Cardiac muscle cell (in vitro differentiated cells and primary cell): ENCODE data around the gene HLX. TPM values are rescaled to one million over a fixed set of nuclear protein-coding genes. Genes with fewer than 3 reads are reported as not detected.

Experiments
- DNase-seq, 2 donors: peaks; one replicate each; pipeline versions ENCODE4 v3.0.0 to v3.0.0-alpha.2; 2010 to 2017; ENCODE audit warnings: low read depth in 1 of 2, low spot score in 1 of 2
- H3K27ac ChIP-seq: fragments of 200-600 bp; sonication (generic); 2 replicates; pipeline ENCODE4 v1.5.1; 2016
- H3K27me3 ChIP-seq: fragments of 200-600 bp; sonication (generic); 2 replicates; pipeline ENCODE4 v1.6.0; 2016; ENCODE audit warnings: control low read depth
- H3K36me3 ChIP-seq: fragments of 200-600 bp; sonication (generic); 2 replicates; pipeline ENCODE4 v1.5.1; 2016; ENCODE audit warnings: control low read depth
- H3K4me1 ChIP-seq: fragments of 200-600 bp; sonication (generic); 2 replicates; pipeline ENCODE4 v1.8.1; 2017; ENCODE audit warnings: low read depth, mild to moderate bottlenecking, mixed run types
- H3K4me3 ChIP-seq: fragments of 200-600 bp; sonication (generic); 2 replicates; pipeline ENCODE4 v1.5.1; 2016; ENCODE audit warnings: mild to moderate bottlenecking
- H3K9me3 ChIP-seq: fragments of 200-600 bp; sonication (generic); 2 replicates; pipeline ENCODE4 v1.5.1; 2017; ENCODE audit warnings: low read depth, mild to moderate bottlenecking, control low read depth
- CTCF ChIP-seq: IDR thresholded peaks from 2 replicates; pipeline ENCODE4 v1.5.1; 2012; ENCODE audit warnings: low read depth, mild to moderate bottlenecking, low read length
- polyA plus RNA-seq: library from polyadenylated mRNA; unstranded; fragments of >200 nt; fragmentation: Nextera tagmentation; extraction: Ambion mirVana; gene quantifications from 2 replicates; pipeline ENCODE4 v1.2.1, GENCODE V29; 2016
- total RNA-seq: library from RNA; depleted of rRNA; stranded (reverse); fragments of >200 nt; gene quantifications from 2 replicates; pipeline ENCODE4 v1.2.3, GENCODE V29; 2016

HLX gene
- total and polyA plus RNA-seq, 2 experiments from 2014 or later: 0.15 to 4.5 TPM

GRCh38 chr1:220894924-220895256 is 15.6 kb downstream of the HLX start:
- Histone ChIP-seq H3K9me3 (no peaks in the 10 kb centered on the region), H3K4me1 (no peaks in the 10 kb centered on the region), H3K36me3 (no peaks in the 10 kb centered on the region), H3K27me3 (peaks cover 100% of the 10 kb centered on the region), H3K4me3 (no peak overlapping the region), H3K27ac (no peak overlapping the region)
- TF ChIP-seq CTCF: no peak
- no peak for DNase-seq

- no peak for DNase-seq
- H3K4me3 ChIP-seq: no peak overlapping the region
Measured at GRCh38 chr1:220895412-220895946, 16.2 kb downstream of the HLX start.

GRCh38 chr1:220896092-220896491 is 16.8 kb downstream of the HLX start:
- H3K27ac ChIP-seq: no peak overlapping the region
- no peak overlapping the region for H3K4me3 ChIP-seq
- no peaks in the 10 kb centered on the region for H3K4me1 ChIP-seq
- no peaks in the 10 kb centered on the region for H3K36me3 ChIP-seq
- no peaks in the 10 kb centered on the region for H3K9me3 ChIP-seq
- TF ChIP-seq CTCF: no peak
- H3K27me3 ChIP-seq: peaks cover 100% of the 10 kb centered on the region
- no peak for DNase-seq

More at GRCh38 chr1:220895412-220895946, 16.2 kb downstream of the HLX start:
- no peak for TF ChIP-seq CTCF
- Histone ChIP-seq H3K27ac (no peak overlapping the region), H3K36me3 (no peaks in the 10 kb centered on the region), H3K4me1 (no peaks in the 10 kb centered on the region), H3K27me3 (peaks cover 100% of the 10 kb centered on the region), H3K9me3 (no peaks in the 10 kb centered on the region)

GRCh38 chr1:220900842-220901241 is 21.6 kb downstream of the HLX start:
- Histone ChIP-seq H3K36me3 (no peaks in the 10 kb centered on the region), H3K27me3 (peaks cover 72% of the 10 kb centered on the region), H3K4me3 (no peak overlapping the region), H3K27ac (no peak overlapping the region), H3K9me3 (no peaks in the 10 kb centered on the region), H3K4me1 (no peaks in the 10 kb centered on the region)
- DNase-seq: no peak
- TF ChIP-seq CTCF: no peak

- no peak for DNase-seq
- H3K27ac ChIP-seq: no peak overlapping the region
- H3K9me3 ChIP-seq: no peaks in the 10 kb centered on the region
- no peak overlapping the region for H3K4me3 ChIP-seq
- no peaks in the 10 kb centered on the region for H3K4me1 ChIP-seq
- TF ChIP-seq CTCF: no peak
- H3K36me3 ChIP-seq: no peaks in the 10 kb centered on the region
- H3K27me3 ChIP-seq: peaks cover 62% of the 10 kb centered on the region
Measured at GRCh38 chr1:220901881-220902280, 22.6 kb downstream of the HLX start.

- Histone ChIP-seq H3K4me1 (no peaks in the 10 kb centered on the region), H3K36me3 (no peaks in the 10 kb centered on the region), H3K27ac (no peak overlapping the region), H3K4me3 (no peak overlapping the region), H3K27me3 (peaks cover 61% of the 10 kb centered on the region), H3K9me3 (no peaks in the 10 kb centered on the region)
- TF ChIP-seq CTCF: no peak
- DNase-seq: no peak
Measured at GRCh38 chr1:220902916-220903315, 23.7 kb downstream of the HLX start.
